OCI-LY3 (cell line): ENCODE results near the gene CSTPP1.
"Not testable (repeated sequence)": the region's sequence is repeated elsewhere in the genome, so short reads cannot be mapped to it uniquely, and the experiment has no call there.

Experiments used
- H2AFZ ChIP-seq: fragments of 200-600, 300-600 bp; shearing (Covaris generic); 2 replicates; pipeline ENCODE4 v1.6.0; 2014; ENCODE audit warnings: antibody characterized with exemption, low read depth, low read length
- H3K27ac ChIP-seq: fragments of 200-600, 300-600 bp; sonication (generic); 2 replicates; pipeline ENCODE4 v1.5.1; 2014; ENCODE audit warnings: mild to moderate bottlenecking, low read length, moderate library complexity, mixed read lengths
- H3K27me3 ChIP-seq: fragments of 200-600, 300-600 bp; sonication (generic); 2 replicates; pipeline ENCODE4 v1.6.1; 2014; ENCODE audit warnings: low read depth, low read length, mixed read lengths
- H3K36me3 ChIP-seq: fragments of 200-600, 300-600 bp; sonication (generic); replicated peaks from 2 replicates; pipeline ENCODE3; 2014; ENCODE audit warnings: low read depth, low read length, mixed read lengths
- H3K4me1 ChIP-seq: fragments of 300-600, 200-600 bp; sonication (generic); 2 replicates; pipeline ENCODE4 v1.6.1; 2014; ENCODE audit warnings: low read length, mixed read lengths
- H3K4me2 ChIP-seq: fragments of 200-600, 300-600 bp; sonication (generic); 2 replicates; pipeline ENCODE4 v1.6.1; 2014; ENCODE audit warnings: low read length, mixed read lengths
- H3K4me3 ChIP-seq: fragments of 300-600, 200-600 bp; sonication (generic); 2 replicates; pipeline ENCODE4 v1.5.1; 2014; ENCODE audit warnings: antibody characterized with exemption, mild to moderate bottlenecking, low read length, moderate library complexity
- H3K79me2 ChIP-seq: fragments of 300-600, 200-600 bp; shearing (Covaris generic); 2 replicates; pipeline ENCODE4 v1.6.1; 2014; ENCODE audit warnings: mild to moderate bottlenecking, low read length, mixed read lengths
- H3K9ac ChIP-seq: fragments of 300-600, 200-600 bp; shearing (Covaris generic); 2 replicates; pipeline ENCODE4 v1.6.0; 2014; ENCODE audit warnings: mild to moderate bottlenecking, low read length, moderate library complexity
- H3K9me3 ChIP-seq: fragments of 200-600, 300-600 bp; shearing (Covaris generic); 2 replicates; pipeline ENCODE4 v1.6.1; 2014; ENCODE audit warnings: low read length, mixed read lengths; ENCODE audit not compliant: insufficient read depth
- H4K20me1 ChIP-seq: fragments of 200-600, 300-600 bp; sonication (generic); 2 replicates; pipeline ENCODE4 v1.6.1; 2016; ENCODE audit warnings: low read length, mixed read lengths; ENCODE audit not compliant: insufficient read depth
- EZH2phosphoT487 ChIP-seq: fragments of 200-600 bp; shearing (Covaris generic); IDR thresholded peaks from 2 replicates; pipeline ENCODE4 v1.6.1; 2018; ENCODE audit warnings: antibody characterized with exemption, mixed run types, low read depth
- TF ChIP-seq, protein P1 (sequence below): fragments of 200-600, 300-600 bp; sonication (generic); IDR thresholded peaks from 2 replicates; pipeline ENCODE4 v1.5.1; 2014; ENCODE audit warnings: antibody characterized with exemption, low read length, low read depth

Gene CSTPP1

DNA sequence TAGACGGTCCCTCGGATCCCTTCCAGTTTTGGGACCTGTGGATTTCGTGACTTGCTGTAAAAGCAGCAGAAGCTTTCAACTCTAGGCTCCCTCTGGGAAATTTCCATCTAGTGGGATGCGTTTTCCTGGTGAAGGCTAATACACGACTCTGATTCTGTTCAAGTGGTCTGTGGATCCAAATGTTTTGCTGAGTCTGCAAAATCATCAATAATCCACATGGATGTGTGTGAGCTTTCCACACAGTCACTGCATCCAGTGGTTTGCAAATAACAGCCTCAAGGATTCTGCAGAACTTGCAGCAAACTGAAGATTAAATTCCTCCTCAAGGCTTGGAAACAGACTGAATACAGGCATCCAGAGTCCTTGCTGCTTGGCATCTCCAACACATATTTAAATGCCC lies 266.0 kb downstream of the CSTPP1 start:
- no peaks in the 10 kb centered on the region for H3K36me3 ChIP-seq
- H3K9me3 ChIP-seq, result no peaks in the 10 kb centered on the region
- H4K20me1 ChIP-seq, result no peaks in the 10 kb centered on the region
- no peak for TF ChIP-seq EZH2phosphoT487
- TF ChIP-seq, protein P1, sequence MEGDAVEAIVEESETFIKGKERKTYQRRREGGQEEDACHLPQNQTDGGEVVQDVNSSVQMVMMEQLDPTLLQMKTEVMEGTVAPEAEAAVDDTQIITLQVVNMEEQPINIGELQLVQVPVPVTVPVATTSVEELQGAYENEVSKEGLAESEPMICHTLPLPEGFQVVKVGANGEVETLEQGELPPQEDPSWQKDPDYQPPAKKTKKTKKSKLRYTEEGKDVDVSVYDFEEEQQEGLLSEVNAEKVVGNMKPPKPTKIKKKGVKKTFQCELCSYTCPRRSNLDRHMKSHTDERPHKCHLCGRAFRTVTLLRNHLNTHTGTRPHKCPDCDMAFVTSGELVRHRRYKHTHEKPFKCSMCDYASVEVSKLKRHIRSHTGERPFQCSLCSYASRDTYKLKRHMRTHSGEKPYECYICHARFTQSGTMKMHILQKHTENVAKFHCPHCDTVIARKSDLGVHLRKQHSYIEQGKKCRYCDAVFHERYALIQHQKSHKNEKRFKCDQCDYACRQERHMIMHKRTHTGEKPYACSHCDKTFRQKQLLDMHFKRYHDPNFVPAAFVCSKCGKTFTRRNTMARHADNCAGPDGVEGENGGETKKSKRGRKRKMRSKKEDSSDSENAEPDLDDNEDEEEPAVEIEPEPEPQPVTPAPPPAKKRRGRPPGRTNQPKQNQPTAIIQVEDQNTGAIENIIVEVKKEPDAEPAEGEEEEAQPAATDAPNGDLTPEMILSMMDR, result no peak
- no peak overlapping the region for H3K4me2 ChIP-seq
- no peak overlapping the region for H3K27ac ChIP-seq
- H3K4me3 ChIP-seq, result no peak overlapping the region
- H3K9ac ChIP-seq, result no peak overlapping the region
- H3K4me1 ChIP-seq, result no peaks in the 10 kb centered on the region
- peaks cover 4% of the 10 kb centered on the region; the same call in 1 of the 2 replicates for H3K27me3 ChIP-seq
- H2AFZ ChIP-seq, result no peak overlapping the region; the same call in 1 of the 2 replicates
- no peaks in the 10 kb centered on the region for H3K79me2 ChIP-seq

DNA sequence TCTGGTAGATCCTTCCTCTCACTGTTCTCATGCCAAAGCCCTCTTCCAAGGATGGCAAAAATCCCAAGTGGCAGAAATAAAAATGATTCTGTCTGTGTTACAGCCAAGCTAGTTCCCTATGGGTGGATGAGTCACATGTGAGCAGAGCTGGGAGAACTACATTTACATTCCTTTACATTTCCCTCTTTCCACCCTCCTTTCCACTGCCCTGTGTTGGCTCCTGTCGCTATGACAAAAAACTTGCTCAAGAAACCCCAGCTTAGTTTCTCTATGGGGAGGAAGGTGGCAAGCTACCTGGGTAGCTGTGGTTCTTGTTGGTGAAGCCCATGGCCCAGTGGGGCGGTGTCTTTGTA lies 268.1 kb downstream of the CSTPP1 start:
- no peak for TF ChIP-seq EZH2phosphoT487
- TF ChIP-seq, protein P1, result no peak
- Histone ChIP-seq H2AFZ (no peak overlapping the region), H3K4me2 (no peak overlapping the region), H4K20me1 (no peaks in the 10 kb centered on the region), H3K27ac (no peak overlapping the region), H3K9me3 (no peaks in the 10 kb centered on the region), H3K27me3 (peaks cover 4% of the 10 kb centered on the region; the same call in 1 of the 2 replicates), H3K4me3 (no peak overlapping the region), H3K4me1 (no peaks in the 10 kb centered on the region), H3K79me2 (no peaks in the 10 kb centered on the region), H3K9ac (no peak overlapping the region), H3K36me3 (no peaks in the 10 kb centered on the region)

DNA sequence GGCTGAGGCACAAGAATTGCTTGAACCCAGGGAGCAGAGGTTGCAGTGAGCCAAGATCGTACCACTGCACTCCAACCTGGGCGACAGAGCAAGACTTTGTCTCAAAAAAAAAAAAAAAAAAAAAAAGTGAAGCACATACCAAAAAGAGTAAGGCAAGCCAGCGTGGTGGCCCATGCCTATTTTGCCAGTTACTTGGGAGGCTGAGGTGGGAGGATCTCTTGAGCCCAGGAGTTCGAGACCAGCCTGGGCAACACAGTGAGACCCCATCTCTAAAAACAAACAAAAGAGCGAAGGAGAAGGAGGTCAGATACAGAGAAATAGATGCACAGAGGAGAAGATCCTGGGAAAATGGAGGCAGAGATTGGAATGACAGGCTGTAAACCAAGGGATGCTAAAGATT lies 270.0 kb downstream of the CSTPP1 start:
- H3K79me2 ChIP-seq, H3K4me2 ChIP-seq, H3K4me1 ChIP-seq, H3K4me3 ChIP-seq, H3K36me3 ChIP-seq, H3K9ac ChIP-seq, H2AFZ ChIP-seq, H3K9me3 ChIP-seq, H3K27me3 ChIP-seq, H4K20me1 ChIP-seq, H3K27ac ChIP-seq: not testable (repeated sequence)

- Histone ChIP-seq H3K27ac (no peak overlapping the region), H2AFZ (no peak overlapping the region), H3K4me2 (no peak overlapping the region), H3K36me3 (no peaks in the 10 kb centered on the region), H3K79me2 (no peaks in the 10 kb centered on the region), H3K9ac (no peak overlapping the region), H3K9me3 (no peaks in the 10 kb centered on the region), H3K4me1 (no peaks in the 10 kb centered on the region), H3K27me3 (no peaks in the 10 kb centered on the region), H4K20me1 (no peaks in the 10 kb centered on the region), H3K4me3 (no peak overlapping the region)
- TF ChIP-seq EZH2phosphoT487, result no peak
- TF ChIP-seq, protein P1, result no peak
Observed at GRCh38 chr11:47207459-47207858, 270.9 kb downstream of the CSTPP1 start.

DNA sequence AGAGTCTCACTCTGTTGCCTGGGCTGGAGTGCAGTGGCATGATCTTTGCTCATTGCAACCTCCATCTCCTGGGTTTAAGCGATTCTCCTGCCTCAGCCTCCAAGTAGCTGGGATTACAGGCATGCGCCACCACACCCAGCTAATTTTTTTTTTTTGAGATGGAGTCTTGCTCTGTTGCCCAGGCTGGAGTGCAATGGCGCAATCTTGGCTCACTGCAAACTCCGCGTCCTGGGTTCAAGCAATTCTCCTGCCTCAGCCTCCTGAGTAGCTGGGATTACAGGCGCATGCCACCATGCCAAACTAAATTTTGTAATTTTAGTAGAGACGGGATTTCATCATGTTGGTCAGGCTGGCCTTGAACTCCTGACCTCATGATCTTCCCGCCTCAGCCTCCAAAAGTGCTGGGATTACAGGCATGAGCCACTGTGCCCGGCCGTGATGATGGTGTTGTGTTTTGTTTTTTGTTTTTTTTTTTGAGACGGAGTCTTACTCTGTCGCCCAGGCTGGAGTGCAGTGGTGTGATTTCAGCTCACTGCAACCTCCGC lies 271.5 kb downstream of the CSTPP1 start:
- not testable (repeated sequence) for H3K4me2 ChIP-seq, H3K27me3 ChIP-seq, H2AFZ ChIP-seq, H3K27ac ChIP-seq, H3K36me3 ChIP-seq, H3K9me3 ChIP-seq, H3K79me2 ChIP-seq, H3K9ac ChIP-seq, H3K4me1 ChIP-seq, H3K4me3 ChIP-seq, H4K20me1 ChIP-seq
